ENCODE results near the gene RPTOR. TPM values are rescaled to one million over a fixed set of nuclear protein-coding genes. Genes with fewer than 3 reads are reported as not detected.
A peak's percentile ranks its signal among the peaks of the same experiment; 100 is the strongest.
"Not testable (repeated sequence)": the region's sequence is repeated elsewhere in the genome, so short reads cannot be mapped to it uniquely, and the experiment has no call there.

Gene RPTOR
- total RNA-seq, 2 experiments from 2014 or later = 53.1 to 54.0 TPM

DNA sequence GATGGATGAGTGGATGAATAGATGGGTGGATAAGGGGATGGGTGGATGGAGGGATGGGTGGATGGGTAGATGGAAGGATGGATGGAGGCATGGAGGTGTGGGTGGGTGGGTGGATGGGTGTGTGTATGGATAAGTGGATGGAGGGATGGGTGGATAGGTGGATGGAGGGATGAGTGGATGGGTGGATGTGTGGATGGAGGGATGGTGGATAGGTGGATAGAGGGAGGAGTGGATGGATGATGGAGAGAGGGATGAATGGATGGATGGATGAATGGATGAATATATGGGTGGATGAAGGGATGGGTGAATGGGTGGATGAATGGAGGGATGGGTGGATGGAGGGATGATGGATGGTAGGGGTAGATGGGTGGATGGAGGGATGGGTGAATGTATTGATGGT lies 40.7 kb upstream of the RPTOR start:
- H3K4me1 Mint-ChIP-seq (ENCODE audit: low read depth) = no peaks in the 10 kb centered on the region
- peaks cover 11% of the 10 kb centered on the region for H3K27me3 Mint-ChIP-seq (ENCODE audit: low read depth)
- ATAC-seq (no peak), DNase-seq (no peak)
- CTCF ChIA-PET = no interaction called here
- H3K27ac Mint-ChIP-seq = no peak overlapping the region
- no peaks in the 10 kb centered on the region for H3K9me3 Mint-ChIP-seq (ENCODE audit: insufficient read depth)
- no peak overlapping the region for H3K4me3 Mint-ChIP-seq
- POLR2A ChIA-PET = no interaction called here
- no peaks in the 10 kb centered on the region for H3K36me3 Mint-ChIP-seq (ENCODE audit: low read depth)

DNA sequence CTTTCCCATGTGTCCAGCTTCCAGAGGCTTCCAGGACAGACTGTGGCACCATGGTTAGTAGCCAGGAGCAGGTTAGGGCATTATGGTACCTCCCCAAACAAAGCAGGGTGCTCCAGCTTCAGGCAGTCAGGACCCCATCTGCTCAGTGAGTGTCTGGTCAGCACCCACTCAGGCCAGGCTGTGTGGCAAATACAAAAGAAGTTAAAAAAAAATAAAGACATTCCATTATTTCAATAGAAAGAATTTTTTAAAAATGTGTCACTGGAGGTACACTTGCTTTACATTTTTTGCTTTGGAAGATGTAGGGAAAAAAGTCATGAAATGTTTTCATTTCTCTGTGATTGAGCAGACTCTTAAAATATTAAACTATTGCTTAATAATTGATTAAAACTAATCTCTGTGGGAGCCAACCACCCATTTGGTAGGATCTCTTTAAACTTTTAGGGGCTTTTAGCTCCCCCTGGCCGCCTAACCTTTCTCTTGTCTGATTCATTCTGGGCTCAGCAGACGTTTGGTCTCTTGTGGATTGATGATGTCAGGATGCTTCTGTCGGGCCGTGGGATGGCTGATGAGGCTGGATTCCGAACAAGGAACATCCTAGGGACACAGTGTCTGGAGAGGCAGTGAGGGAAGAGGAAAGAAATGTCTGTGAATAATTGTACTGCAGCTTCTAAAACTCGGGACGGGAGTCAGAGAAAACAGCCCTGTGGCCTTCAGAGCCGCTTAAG lies 39.8 kb upstream of the RPTOR start:
- H3K27me3 Mint-ChIP-seq (ENCODE audit: low read depth) = peaks cover 11% of the 10 kb centered on the region
- H3K27ac Mint-ChIP-seq = no peak overlapping the region
- ChIA-PET POLR2A (no interaction called here), CTCF (no interaction called here)
- H3K4me3 Mint-ChIP-seq = no peak overlapping the region
- ATAC-seq = no peak
- no peak for DNase-seq
- no peaks in the 10 kb centered on the region for H3K9me3 Mint-ChIP-seq (ENCODE audit: insufficient read depth)
- no peaks in the 10 kb centered on the region for H3K4me1 Mint-ChIP-seq (ENCODE audit: low read depth)
- H3K36me3 Mint-ChIP-seq (ENCODE audit: low read depth) = no peaks in the 10 kb centered on the region

DNA sequence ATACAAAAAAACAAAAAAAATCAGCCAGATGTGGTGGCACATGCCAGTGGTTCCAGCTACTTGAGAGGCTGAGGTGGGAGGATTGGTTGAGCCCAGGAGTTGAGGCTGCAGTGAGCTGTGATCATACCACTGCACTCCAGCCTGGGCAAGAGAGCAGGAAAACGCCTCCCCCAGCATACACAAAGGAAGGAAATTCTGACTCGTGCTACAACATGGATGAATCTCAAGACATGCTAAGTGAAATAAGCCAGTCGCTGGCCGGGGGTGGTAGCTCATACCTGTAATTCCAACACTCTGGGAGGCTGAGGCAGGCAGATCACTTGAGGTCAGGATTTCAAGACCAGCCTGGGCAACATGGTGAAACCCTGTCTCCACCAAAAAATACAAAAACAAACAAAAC lies 37.5 kb upstream of the RPTOR start:
- H3K4me3 Mint-ChIP-seq = not testable (repeated sequence)

DNA sequence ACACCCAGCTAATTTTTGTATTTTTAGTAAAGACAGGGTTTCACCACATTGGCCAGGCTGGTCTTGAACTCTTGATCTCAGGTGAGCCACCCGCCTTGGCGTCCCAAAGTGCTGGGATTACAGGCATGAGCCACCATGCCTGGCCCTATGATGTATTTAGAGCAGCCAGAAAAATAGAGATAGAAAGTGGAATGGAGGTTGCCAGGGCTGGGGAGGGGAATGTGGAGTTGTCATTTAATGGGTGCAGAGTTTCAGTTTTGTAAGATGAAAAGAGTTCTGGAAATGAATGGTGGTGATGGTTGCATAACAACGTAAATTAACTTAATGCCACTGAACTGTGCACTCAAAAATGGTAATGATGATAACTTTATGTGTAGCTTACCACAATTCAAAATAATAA lies 36.7 kb upstream of the RPTOR start:
- no peak for ATAC-seq
- no peaks in the 10 kb centered on the region for H3K4me1 Mint-ChIP-seq (ENCODE audit: low read depth)
- CTCF ChIA-PET = no interaction called here

More for the DNA sequence above, 37.5 kb upstream of the RPTOR start:
- ATAC-seq; CTCF ChIA-PET; H3K27ac Mint-ChIP-seq; H3K4me1 Mint-ChIP-seq (ENCODE audit: low read depth); H3K9me3 Mint-ChIP-seq (ENCODE audit: insufficient read depth); H3K36me3 Mint-ChIP-seq (ENCODE audit: low read depth); DNase-seq; POLR2A ChIA-PET: not testable (repeated sequence)
- peaks cover 11% of the 10 kb centered on the region for H3K27me3 Mint-ChIP-seq (ENCODE audit: low read depth)

DNA sequence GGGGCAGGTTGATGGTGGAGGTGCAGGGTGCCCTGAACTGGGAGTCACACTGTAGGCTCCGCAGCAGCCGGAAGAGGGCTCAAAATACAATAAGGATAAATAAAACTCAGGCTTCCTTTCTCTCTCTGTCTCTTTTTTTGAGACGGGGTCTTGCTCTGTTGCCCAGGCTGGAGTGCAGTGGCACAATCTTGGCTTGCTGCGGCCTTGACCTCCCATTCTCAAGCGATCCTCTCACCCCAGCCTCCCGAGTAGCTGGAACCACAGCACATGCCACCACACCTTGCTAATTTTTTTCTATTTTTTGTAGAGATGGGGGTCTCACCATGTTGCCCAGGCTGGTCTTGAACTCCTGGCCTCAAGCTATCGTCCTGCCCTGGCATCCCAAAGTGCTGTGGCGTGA lies 35.3 kb upstream of the RPTOR start:
- Mint-ChIP-seq H3K4me1 (ENCODE audit: low read depth) (no peaks in the 10 kb centered on the region), H3K4me3 (no peak overlapping the region), H3K27me3 (ENCODE audit: low read depth) (peaks cover 6% of the 10 kb centered on the region), H3K36me3 (ENCODE audit: low read depth) (no peaks in the 10 kb centered on the region), H3K27ac (no peak overlapping the region), H3K9me3 (ENCODE audit: insufficient read depth) (no peaks in the 10 kb centered on the region)
- ATAC-seq (no peak), DNase-seq (no peak)
- ChIA-PET CTCF (no interaction called here), POLR2A (no interaction called here)

More for the DNA sequence above, 36.7 kb upstream of the RPTOR start:
- Mint-ChIP-seq H3K4me3 (no peak overlapping the region), H3K27ac (no peak overlapping the region), H3K27me3 (ENCODE audit: low read depth) (peaks cover 11% of the 10 kb centered on the region), H3K36me3 (ENCODE audit: low read depth) (no peaks in the 10 kb centered on the region), H3K9me3 (ENCODE audit: insufficient read depth) (no peaks in the 10 kb centered on the region)
- DNase-seq = no peak
- POLR2A ChIA-PET = interaction anchor here (0.6 kb wide), 1 partner anchor 509 kb away, joined by 4 read pairs; no protein-coding TSS in a partner anchor

DNA sequence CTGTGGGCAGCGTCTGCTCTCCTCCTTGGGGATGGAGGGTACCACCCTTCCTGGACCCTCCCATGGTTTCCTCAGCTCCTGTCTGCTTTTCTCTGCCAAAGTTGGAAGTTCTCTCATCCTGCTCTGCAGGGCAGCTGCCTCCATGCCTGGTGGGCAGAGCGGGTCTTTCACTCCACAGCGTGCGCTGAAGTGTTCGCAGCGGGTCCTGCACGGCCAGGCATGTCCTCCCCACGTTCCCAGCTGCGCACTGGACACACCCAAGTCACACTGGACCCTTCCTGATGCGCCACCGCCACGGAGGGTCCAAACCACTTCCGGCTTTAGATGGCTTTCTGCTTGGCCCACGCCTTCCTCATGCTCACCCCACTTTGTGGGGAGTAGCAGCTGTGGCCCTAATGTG lies 34.5 kb upstream of the RPTOR start:
- H3K9me3 Mint-ChIP-seq (ENCODE audit: insufficient read depth) = no peaks in the 10 kb centered on the region
- POLR2A ChIA-PET = no interaction called here
- no peak overlapping the region for H3K27ac Mint-ChIP-seq
- H3K4me1 Mint-ChIP-seq (ENCODE audit: low read depth) = no peaks in the 10 kb centered on the region
- CTCF ChIA-PET = no interaction called here
- no peaks in the 10 kb centered on the region for H3K36me3 Mint-ChIP-seq (ENCODE audit: low read depth)
- ATAC-seq (no peak), DNase-seq (no peak)
- H3K4me3 Mint-ChIP-seq = no peak overlapping the region
- peaks cover 4% of the 10 kb centered on the region for H3K27me3 Mint-ChIP-seq (ENCODE audit: low read depth)

DNA sequence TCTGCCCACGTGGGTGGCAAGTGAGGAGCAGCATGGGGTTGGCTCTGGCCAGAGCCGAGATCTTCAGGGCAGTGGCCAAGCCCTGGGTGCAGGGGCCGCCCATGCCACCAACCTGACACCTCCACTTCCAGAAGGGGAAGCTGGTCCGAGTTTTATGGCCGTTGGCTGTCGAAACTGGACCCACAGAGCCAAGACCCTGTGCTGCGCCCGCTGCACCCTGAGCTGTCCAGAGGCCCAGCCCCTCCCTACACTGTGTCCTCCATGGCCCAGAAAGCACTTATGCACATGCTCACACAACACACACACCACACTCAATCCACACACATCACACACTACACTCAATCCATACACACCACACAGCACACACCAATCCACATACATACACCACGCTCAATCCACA lies 33.9 kb upstream of the RPTOR start:
- H3K27me3 Mint-ChIP-seq (ENCODE audit: low read depth) = peaks cover 3% of the 10 kb centered on the region
- no peaks in the 10 kb centered on the region for H3K9me3 Mint-ChIP-seq (ENCODE audit: insufficient read depth)
- no peak overlapping the region for H3K4me3 Mint-ChIP-seq
- no peaks in the 10 kb centered on the region for H3K4me1 Mint-ChIP-seq (ENCODE audit: low read depth)
- no peaks in the 10 kb centered on the region for H3K36me3 Mint-ChIP-seq (ENCODE audit: low read depth)
- ATAC-seq = no peak
- POLR2A ChIA-PET = no interaction called here
- H3K27ac Mint-ChIP-seq = no peak overlapping the region
- DNase-seq = no peak
- CTCF ChIA-PET = no interaction called here

DNA sequence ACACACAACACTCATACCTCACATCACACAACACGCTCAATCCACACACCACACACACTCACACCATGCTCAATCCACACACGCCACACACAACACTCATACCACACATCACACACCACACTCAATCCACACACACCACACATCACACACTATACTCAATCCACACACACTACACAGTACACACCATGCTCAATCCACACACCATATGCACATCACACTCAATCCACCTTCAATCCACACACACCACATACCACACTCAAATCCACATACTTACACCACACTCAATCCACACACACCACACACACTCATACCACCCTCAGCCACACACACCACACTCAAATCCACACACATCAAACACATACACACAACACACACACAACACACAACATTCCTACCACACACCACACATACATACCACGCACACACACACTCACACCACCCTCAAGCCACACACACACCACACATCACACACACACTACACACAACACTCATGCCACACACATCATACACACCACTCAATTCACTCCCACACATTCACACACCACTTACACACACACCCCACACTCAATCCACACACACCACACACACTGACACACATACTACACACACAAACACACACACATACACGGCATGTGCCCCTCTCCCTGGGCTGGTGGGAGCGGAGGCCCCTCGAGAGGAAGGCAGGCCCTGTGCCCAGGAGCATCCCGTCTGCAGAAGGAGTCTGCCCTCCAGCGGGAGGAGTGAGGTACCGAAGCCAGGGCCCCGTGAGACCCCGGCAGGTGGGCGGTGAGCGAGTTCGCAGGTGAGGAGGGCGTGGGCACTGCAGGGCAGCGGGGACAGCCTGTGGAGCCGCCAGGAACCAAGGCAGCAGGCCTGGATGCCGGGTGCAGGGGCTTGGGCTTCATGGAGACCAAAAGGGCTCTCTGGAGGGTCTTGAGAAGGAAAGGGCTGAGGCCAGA lies 33.1 kb upstream of the RPTOR start:
- DNase-seq = no peak
- H3K9me3 Mint-ChIP-seq (ENCODE audit: insufficient read depth) = no peaks in the 10 kb centered on the region
- ATAC-seq = peak; percentile 15
- ChIA-PET POLR2A (no interaction called here), CTCF (no interaction called here)
- H3K4me3 Mint-ChIP-seq = no peak overlapping the region
- no peaks in the 10 kb centered on the region for H3K4me1 Mint-ChIP-seq (ENCODE audit: low read depth)
- H3K27me3 Mint-ChIP-seq (ENCODE audit: low read depth) = peaks cover 3% of the 10 kb centered on the region
- no peaks in the 10 kb centered on the region for H3K36me3 Mint-ChIP-seq (ENCODE audit: low read depth)
- no peak overlapping the region for H3K27ac Mint-ChIP-seq

DNA sequence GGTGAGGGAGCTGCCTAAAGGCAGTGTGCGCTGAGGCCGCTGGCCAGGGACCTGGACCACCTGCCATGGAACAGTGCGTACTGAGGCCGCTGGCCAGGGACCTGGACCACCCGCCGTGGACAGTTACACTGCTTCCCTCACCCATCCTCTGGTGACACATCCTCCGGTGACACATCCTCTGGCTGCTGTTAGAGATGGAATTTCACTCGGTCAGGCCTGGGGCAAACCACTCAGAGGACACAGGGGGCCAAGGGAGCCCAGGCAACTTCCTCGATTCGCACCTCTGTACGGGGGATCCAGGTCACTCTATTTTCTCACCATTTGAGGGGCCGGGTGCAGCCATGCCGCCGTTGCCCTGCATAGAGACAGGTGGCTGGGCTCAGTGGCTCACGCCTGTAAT lies 32.4 kb upstream of the RPTOR start:
- Mint-ChIP-seq H3K36me3 (ENCODE audit: low read depth) (no peaks in the 10 kb centered on the region), H3K4me1 (ENCODE audit: low read depth) (no peaks in the 10 kb centered on the region), H3K27ac (no peak overlapping the region), H3K27me3 (ENCODE audit: low read depth) (peaks cover 3% of the 10 kb centered on the region), H3K4me3 (no peak overlapping the region), H3K9me3 (ENCODE audit: insufficient read depth) (no peaks in the 10 kb centered on the region)
- CTCF ChIA-PET = no interaction called here
- DNase-seq = no peak
- POLR2A ChIA-PET = no interaction called here
- no peak for ATAC-seq

DNA sequence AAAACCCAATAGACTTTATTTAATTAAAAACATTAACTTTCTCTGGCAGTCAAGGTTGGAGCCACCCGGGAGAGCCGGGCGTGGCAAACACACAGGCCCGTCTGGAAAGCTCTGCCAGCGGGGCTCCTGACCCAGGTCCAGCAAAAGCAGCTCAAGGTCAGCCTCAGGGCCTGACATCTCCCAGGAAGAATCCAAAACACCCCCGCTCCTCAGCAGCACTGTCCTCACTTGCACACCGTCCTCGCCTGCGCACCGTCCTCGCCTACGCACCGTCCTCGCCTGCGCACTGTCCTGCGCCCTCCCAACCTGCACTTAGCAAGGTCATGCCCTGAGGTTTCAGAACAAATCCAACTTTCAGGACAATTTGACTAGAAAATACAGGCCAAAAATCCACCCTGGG lies 31.4 kb upstream of the RPTOR start:
- CTCF ChIA-PET = no interaction called here
- Mint-ChIP-seq H3K36me3 (ENCODE audit: low read depth) (no peaks in the 10 kb centered on the region), H3K27ac (no peak overlapping the region), H3K4me1 (ENCODE audit: low read depth) (no peaks in the 10 kb centered on the region), H3K27me3 (ENCODE audit: low read depth) (no peaks in the 10 kb centered on the region), H3K9me3 (ENCODE audit: insufficient read depth) (no peaks in the 10 kb centered on the region), H3K4me3 (no peak overlapping the region)
- ATAC-seq = no peak
- POLR2A ChIA-PET = interaction anchor here (0.6 kb wide), 1 partner anchor 440 kb away, joined by 3 read pairs; no protein-coding TSS in a partner anchor
- no peak for DNase-seq

DNA sequence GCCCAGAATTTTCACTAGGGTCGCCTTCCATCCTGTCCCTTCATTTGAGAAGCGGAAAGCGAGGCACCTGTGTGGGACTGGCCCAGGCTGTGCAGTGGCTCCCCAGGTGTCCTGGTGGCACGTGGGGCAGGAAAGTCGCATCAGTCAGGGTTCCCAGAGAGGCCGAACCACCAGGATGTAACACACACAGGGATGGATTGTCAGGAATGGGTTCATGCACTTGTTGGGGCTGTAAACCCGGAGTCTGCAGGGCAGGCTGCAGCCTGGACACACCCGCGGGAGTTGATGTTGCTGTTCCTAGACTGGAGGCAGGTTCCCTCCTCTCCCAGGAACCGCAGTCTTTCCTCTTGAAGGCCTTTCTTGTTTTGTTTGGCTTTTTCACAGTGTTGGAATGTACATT lies 30.7 kb upstream of the RPTOR start:
- POLR2A ChIA-PET = no interaction called here
- CTCF ChIA-PET = no interaction called here
- ATAC-seq (no peak), DNase-seq (no peak)
- Mint-ChIP-seq H3K9me3 (ENCODE audit: insufficient read depth) (no peaks in the 10 kb centered on the region), H3K4me1 (ENCODE audit: low read depth) (no peaks in the 10 kb centered on the region), H3K4me3 (no peak overlapping the region), H3K27me3 (ENCODE audit: low read depth) (no peaks in the 10 kb centered on the region), H3K36me3 (ENCODE audit: low read depth) (no peaks in the 10 kb centered on the region), H3K27ac (no peak overlapping the region)

DNA sequence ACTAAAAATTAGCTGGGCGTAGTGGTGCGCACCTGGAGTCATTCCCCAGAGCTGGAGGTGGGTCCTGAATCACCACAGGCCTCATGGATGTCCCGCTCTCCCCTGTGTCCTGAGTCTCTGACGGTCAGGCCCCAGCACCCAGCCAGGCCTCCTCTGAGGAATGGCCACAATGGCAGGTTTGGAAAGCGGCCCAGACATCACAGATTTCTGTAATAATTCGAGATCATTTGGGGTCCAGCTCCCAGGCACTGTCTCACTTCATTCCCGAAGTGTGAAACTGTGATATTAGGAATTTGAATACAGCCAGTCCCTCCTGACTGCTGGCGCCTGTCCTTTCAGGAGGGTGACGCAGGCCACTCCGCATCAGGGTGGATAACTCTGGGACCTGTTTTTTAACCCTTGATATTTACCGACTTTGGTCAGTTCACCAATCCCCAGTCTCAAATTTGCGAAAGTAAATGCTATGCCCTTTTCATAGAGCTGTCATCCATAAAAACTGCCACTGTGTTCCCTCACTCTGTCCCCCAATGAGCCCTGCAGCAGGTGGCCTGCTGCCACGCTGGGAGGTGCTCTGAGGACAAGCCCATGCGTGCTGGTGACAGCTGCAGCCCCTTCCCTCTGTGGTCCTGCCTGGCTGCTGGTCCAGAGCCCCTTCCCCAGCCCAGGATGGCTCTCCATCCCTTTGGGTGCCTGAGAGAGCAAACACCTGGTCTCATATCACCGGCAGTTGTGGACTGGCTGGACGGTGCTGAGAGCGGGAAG lies 28.3 kb upstream of the RPTOR start:
- ATAC-seq (no peak), DNase-seq (no peak)
- ChIA-PET CTCF (no interaction called here), POLR2A (interaction anchor here (1.0 kb wide), 1 partner anchor 62 kb away, joined by 3 read pairs; no protein-coding TSS in a partner anchor)
- no peaks in the 10 kb centered on the region for H3K27me3 Mint-ChIP-seq (ENCODE audit: low read depth)
- H3K4me1 Mint-ChIP-seq (ENCODE audit: low read depth) = no peaks in the 10 kb centered on the region
- H3K4me3 Mint-ChIP-seq = no peak overlapping the region
- no peaks in the 10 kb centered on the region for H3K36me3 Mint-ChIP-seq (ENCODE audit: low read depth)
- H3K27ac Mint-ChIP-seq = no peak overlapping the region
- H3K9me3 Mint-ChIP-seq (ENCODE audit: insufficient read depth) = no peaks in the 10 kb centered on the region

Measured in activated CD8-positive, alpha-beta T cell treated with anti-CD3 and anti-CD28 coated beads, Interleukin-2, amount 10 ng/mL, durations not matched to agents 7 days and 5 days (primary cell).